ENCODE results near the gene XRCC3.

Gene XRCC3

DNA sequence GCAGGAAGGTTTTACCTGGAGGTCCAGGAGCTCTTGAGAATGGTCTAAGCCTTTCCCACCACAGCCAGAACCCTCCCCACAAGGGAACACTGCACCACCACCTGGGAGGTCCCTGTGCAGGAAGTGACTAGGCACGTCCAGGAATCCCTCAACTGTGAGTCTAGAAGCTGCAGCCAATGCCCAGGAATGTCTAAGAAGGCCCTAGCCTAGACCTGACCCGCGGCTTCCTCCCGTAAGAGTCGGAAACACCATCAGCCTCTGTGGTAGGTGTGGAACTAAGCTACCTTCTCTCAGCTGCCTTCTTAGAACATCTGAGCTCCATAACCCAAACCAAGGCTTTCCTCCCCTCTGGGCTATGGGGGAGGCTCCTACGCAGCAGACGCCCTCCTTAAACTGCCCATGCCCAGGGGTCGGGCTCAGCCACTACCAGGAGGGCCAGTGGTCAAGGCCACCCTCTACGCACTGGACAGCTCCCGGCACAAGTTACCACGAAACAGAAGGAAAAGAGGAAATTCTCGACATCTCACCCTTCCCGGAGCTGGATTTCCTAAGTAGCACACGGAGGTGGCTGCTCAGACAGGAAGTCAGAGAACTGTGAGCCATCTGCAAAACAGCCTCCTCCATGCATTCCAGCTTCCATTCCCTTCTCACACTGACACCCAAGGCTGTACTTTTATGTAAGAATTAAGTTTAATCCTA is 25.9 kb upstream of the XRCC3 start:
- Mint-ChIP-seq H3K27ac (peak overlapping the region in 1 of 3 experiments; percentile 49), H3K9me3 (no peaks in the 10 kb centered on the region), H3K4me1 (no peaks in the 10 kb centered on the region), H3K27me3 (ENCODE audit: low read depth) (no peaks in the 10 kb centered on the region), H3K36me3 (ENCODE audit: low read depth) (peaks cover 37% of the 10 kb centered on the region), H3K4me3 (no peak overlapping the region)
- TF ChIP-seq, protein P1, sequence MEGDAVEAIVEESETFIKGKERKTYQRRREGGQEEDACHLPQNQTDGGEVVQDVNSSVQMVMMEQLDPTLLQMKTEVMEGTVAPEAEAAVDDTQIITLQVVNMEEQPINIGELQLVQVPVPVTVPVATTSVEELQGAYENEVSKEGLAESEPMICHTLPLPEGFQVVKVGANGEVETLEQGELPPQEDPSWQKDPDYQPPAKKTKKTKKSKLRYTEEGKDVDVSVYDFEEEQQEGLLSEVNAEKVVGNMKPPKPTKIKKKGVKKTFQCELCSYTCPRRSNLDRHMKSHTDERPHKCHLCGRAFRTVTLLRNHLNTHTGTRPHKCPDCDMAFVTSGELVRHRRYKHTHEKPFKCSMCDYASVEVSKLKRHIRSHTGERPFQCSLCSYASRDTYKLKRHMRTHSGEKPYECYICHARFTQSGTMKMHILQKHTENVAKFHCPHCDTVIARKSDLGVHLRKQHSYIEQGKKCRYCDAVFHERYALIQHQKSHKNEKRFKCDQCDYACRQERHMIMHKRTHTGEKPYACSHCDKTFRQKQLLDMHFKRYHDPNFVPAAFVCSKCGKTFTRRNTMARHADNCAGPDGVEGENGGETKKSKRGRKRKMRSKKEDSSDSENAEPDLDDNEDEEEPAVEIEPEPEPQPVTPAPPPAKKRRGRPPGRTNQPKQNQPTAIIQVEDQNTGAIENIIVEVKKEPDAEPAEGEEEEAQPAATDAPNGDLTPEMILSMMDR (IDR thresholded peaks at IDR 0.05; ENCODE audit: unreplicated experiment in 3 of 3) = no peak

DNA sequence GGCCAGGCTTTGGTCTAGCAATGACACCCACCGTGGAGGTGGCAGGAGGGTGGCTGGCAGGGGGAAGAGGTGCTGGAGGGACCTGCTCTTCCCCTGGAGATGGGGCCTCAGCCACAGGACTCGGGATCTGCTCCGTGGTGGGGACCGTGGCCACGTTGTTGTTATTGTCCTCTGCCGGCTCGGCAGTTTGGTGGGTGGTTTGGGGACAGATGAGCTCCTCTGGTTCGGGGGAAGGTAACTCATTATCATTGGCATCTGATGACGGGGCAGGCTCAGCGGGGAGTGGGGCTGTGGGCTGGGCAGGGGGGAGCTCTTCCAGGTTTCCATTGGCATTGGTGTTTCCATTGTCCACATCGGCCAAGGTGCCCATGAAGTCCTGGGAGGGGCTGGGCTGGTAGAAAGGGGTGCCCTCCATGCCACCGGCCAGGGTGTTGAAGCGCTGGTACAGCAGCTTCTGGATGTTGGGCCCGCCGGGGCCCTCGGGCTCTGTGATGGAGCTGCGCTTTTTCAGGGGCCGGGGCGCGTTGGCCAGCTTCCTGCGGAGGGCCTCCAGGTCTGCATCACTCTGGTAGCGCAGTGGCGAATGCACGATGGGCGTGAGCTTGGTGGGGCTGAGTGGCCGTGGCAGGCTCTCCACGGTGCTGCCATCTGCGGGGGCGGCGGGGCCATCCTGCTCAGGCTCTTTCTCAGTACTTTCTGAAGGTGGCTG is 24.7 kb upstream of the XRCC3 start:
- H3K27ac Mint-ChIP-seq = no peak overlapping the region
- TF ChIP-seq, protein P1 (IDR thresholded peaks at IDR 0.05; ENCODE audit: unreplicated experiment in 3 of 3) = no peak
- H3K4me1 Mint-ChIP-seq = no peaks in the 10 kb centered on the region
- H3K36me3 Mint-ChIP-seq (ENCODE audit: low read depth) = peaks cover 37% of the 10 kb centered on the region
- H3K4me3 Mint-ChIP-seq = no peak overlapping the region
- no peaks in the 10 kb centered on the region for H3K9me3 Mint-ChIP-seq
- H3K27me3 Mint-ChIP-seq (ENCODE audit: low read depth) = no peaks in the 10 kb centered on the region

GRCh38 chr14:103739466-103739792 is 24.2 kb upstream of the XRCC3 start:
- H3K27me3 Mint-ChIP-seq (ENCODE audit: low read depth) = no peaks in the 10 kb centered on the region
- H3K4me1 Mint-ChIP-seq = no peaks in the 10 kb centered on the region
- peaks cover 42% of the 10 kb centered on the region for H3K36me3 Mint-ChIP-seq (ENCODE audit: low read depth)
- no peak overlapping the region for H3K27ac Mint-ChIP-seq
- TF ChIP-seq, protein P1 (IDR thresholded peaks at IDR 0.05; ENCODE audit: unreplicated experiment in 3 of 3) = no peak
- no peak overlapping the region for H3K4me3 Mint-ChIP-seq
- no peaks in the 10 kb centered on the region for H3K9me3 Mint-ChIP-seq

DNA sequence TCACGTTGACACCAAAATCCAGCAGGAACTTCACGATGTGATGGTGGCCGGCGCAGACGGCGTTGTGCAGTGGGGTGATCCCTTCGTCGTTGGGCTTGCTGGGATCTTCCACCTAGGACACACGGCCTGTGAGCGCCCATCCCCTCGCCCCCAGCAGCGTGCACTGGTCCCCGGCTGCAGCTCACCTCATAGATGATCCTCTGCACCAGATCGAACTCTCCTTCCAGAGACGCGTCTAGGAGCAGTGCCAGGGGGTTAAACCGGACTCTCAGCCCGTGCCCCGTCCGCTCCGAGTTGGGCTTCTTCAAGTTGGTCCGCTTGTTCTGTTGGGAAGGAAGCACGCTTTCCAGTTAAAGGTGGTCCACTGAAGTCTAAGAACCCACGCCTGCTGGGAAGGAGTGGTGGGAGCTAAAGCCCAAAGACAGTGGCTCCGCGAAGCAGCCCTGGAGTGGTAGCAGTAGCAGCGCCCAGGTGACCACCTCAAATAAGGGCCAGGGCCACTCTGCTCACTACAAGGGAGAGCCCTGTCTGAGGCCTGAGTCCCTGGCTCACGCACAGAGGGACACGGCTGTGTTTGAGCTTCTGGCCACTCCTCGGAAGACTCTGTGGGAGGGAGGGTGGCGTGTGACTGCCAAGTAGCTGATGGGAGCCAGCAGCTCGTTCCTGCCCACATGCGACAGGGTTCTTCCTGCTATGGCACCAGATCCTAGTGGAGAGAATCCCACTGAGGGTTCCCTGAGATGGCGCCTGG is 23.6 kb upstream of the XRCC3 start:
- H3K27ac Mint-ChIP-seq = no peak overlapping the region
- no peak overlapping the region for H3K4me3 Mint-ChIP-seq
- no peaks in the 10 kb centered on the region for H3K27me3 Mint-ChIP-seq (ENCODE audit: low read depth)
- peaks cover 38% of the 10 kb centered on the region for H3K36me3 Mint-ChIP-seq (ENCODE audit: low read depth)
- no peaks in the 10 kb centered on the region for H3K4me1 Mint-ChIP-seq
- TF ChIP-seq, protein P1 (IDR thresholded peaks at IDR 0.05; ENCODE audit: unreplicated experiment in 3 of 3) = no peak
- no peaks in the 10 kb centered on the region for H3K9me3 Mint-ChIP-seq

DNA sequence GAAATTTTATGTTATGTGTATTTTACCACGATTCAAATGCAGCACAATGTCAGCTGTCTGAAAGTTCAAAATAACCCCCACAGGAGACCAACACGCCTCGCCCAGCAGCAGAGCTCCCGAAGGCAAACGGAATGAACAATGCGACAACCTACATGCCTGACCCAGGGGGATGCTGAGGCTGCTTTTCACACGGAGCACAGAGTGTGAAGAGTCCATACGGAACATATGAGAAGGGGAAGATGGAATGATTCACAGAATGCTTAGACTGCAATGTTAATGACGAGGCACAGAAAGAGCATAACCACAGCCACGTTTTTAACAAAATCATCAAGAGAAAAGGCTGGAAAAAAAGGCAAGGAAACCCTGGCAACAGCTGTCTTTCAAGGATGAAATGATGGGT is 22.9 kb upstream of the XRCC3 start:
- H3K9me3 Mint-ChIP-seq = no peaks in the 10 kb centered on the region
- H3K4me3 Mint-ChIP-seq = no peak overlapping the region
- TF ChIP-seq, protein P1 (IDR thresholded peaks at IDR 0.05; ENCODE audit: unreplicated experiment in 3 of 3) = no peak
- no peak overlapping the region for H3K27ac Mint-ChIP-seq
- H3K4me1 Mint-ChIP-seq = no peaks in the 10 kb centered on the region
- no peaks in the 10 kb centered on the region for H3K27me3 Mint-ChIP-seq (ENCODE audit: low read depth)
- H3K36me3 Mint-ChIP-seq (ENCODE audit: low read depth) = peaks cover 42% of the 10 kb centered on the region
